Measurements from ENCODE around the gene ERVFRD-1. TPM values are rescaled to one million over a fixed set of nuclear protein-coding genes. Genes with fewer than 3 reads are reported as not detected.

Gene ERVFRD-1
- total RNA-seq, 1 donor from 2014 or later, result not detected

DNA sequence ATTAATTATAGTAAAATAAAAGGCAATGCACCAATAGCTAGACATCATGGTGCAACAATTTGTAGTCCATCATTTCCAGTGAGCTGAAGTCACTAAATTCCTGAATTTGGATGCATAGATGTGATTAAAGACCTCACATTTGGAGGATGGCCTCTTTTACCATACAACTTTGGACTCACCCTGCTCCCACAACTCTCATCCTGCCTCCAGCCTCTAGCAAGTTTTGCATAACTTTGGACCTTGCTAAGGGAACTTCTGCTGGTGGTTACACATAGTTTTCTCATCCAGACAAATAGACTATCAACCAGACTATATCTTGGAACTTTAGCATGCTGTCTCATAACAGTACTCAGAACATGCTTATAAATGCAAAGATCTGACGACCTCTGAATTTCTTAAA lies 54.7 kb downstream of the ERVFRD-1 start:
- Mint-ChIP-seq H3K27me3 (ENCODE audit: low read depth) (no peaks in the 10 kb centered on the region), H3K4me3 (no peak overlapping the region), H3K9me3 (peaks cover 3% of the 10 kb centered on the region), H3K27ac (ENCODE audit: unreplicated experiment) (no peak overlapping the region), H3K4me1 (peaks cover 5% of the 10 kb centered on the region), H3K36me3 (ENCODE audit: low read depth) (no peaks in the 10 kb centered on the region)
- TF ChIP-seq, protein P1, sequence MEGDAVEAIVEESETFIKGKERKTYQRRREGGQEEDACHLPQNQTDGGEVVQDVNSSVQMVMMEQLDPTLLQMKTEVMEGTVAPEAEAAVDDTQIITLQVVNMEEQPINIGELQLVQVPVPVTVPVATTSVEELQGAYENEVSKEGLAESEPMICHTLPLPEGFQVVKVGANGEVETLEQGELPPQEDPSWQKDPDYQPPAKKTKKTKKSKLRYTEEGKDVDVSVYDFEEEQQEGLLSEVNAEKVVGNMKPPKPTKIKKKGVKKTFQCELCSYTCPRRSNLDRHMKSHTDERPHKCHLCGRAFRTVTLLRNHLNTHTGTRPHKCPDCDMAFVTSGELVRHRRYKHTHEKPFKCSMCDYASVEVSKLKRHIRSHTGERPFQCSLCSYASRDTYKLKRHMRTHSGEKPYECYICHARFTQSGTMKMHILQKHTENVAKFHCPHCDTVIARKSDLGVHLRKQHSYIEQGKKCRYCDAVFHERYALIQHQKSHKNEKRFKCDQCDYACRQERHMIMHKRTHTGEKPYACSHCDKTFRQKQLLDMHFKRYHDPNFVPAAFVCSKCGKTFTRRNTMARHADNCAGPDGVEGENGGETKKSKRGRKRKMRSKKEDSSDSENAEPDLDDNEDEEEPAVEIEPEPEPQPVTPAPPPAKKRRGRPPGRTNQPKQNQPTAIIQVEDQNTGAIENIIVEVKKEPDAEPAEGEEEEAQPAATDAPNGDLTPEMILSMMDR (conservative IDR thresholded peaks at IDR 0.05), result no peak
- DNase-seq (ENCODE audit: low read depth, low spot score), result no peak

DNA sequence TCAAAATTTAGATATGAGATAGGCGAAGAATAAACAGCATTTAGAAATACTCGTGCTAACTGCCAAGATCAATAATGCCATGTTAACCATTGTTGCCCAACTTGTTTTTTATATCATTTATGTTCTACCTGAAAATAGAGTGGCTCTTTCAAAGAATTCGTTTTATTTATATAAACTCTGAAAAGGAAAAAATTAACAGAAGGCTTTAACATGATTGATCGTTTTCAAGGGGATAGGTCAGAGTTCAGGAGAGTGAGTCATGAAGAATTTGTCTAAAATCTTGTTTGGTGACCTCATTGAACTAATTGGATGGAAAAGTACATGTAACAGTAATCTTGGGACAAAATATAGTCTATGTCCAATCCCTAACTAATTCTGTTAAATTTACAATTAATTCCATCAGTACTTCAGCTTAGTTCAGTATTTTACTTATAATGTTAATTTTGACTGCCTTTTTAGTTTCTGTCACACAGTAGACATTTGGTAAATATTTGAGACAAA lies 56.3 kb downstream of the ERVFRD-1 start:
- TF ChIP-seq, protein P1 (conservative IDR thresholded peaks at IDR 0.05), result no peak
- no peaks in the 10 kb centered on the region for H3K36me3 Mint-ChIP-seq (ENCODE audit: low read depth)
- no peak overlapping the region for H3K27ac Mint-ChIP-seq (ENCODE audit: unreplicated experiment)
- peaks cover 5% of the 10 kb centered on the region for H3K4me1 Mint-ChIP-seq
- DNase-seq (ENCODE audit: low read depth, low spot score), result no peak
- no peaks in the 10 kb centered on the region for H3K9me3 Mint-ChIP-seq
- no peak overlapping the region for H3K4me3 Mint-ChIP-seq
- H3K27me3 Mint-ChIP-seq (ENCODE audit: low read depth), result no peaks in the 10 kb centered on the region

- TF ChIP-seq, protein P1 (conservative IDR thresholded peaks at IDR 0.05), result no peak
- Mint-ChIP-seq H3K4me1 (peaks cover 5% of the 10 kb centered on the region), H3K36me3 (ENCODE audit: low read depth) (no peaks in the 10 kb centered on the region), H3K27ac (ENCODE audit: unreplicated experiment) (no peak overlapping the region), H3K4me3 (no peak overlapping the region), H3K27me3 (ENCODE audit: low read depth) (no peaks in the 10 kb centered on the region), H3K9me3 (no peaks in the 10 kb centered on the region)
- DNase-seq (ENCODE audit: low read depth, low spot score), result no peak
Observed at GRCh38 chr6:11054722-11055121, 56.8 kb downstream of the ERVFRD-1 start.

DNA sequence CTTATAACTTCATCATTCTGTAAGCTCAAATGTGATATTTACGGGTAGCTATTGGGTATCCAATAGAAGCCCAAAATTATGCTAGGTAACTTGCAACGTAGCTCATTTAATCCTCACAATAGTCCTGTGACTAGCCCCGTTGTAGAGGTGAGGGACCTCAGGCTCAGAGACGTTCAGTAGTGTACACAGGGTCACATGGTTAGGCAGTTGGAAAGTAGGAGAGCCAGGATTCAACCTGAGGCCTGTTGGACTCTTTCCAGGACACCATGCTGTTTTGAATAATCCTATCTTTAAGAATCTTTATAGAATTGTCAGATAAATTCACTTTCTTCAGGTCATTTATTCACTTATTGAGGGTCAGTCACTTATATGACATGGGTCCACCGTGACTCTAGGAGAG lies 58.2 kb downstream of the ERVFRD-1 start:
- Mint-ChIP-seq H3K9me3 (no peaks in the 10 kb centered on the region), H3K27me3 (ENCODE audit: low read depth) (no peaks in the 10 kb centered on the region), H3K36me3 (ENCODE audit: low read depth) (no peaks in the 10 kb centered on the region), H3K27ac (ENCODE audit: unreplicated experiment) (no peak overlapping the region), H3K4me1 (peaks cover 5% of the 10 kb centered on the region), H3K4me3 (no peak overlapping the region)
- no peak for DNase-seq (ENCODE audit: low read depth, low spot score)
- TF ChIP-seq, protein P1 (conservative IDR thresholded peaks at IDR 0.05), result no peak

Other genes starting within 250 kb of the ERVFRD-1 start
- not detected in 2 replicates for gene GCM2, start 229.7 kb downstream of the ERVFRD-1 start, total RNA-seq
- 5.6 and 9.9 TPM in 2 replicates for gene SYCP2L, start 224.7 kb downstream of the ERVFRD-1 start, total RNA-seq
- gene ELOVL2, start 67.4 kb downstream of the ERVFRD-1 start, total RNA-seq, result 12.8 and 13.8 TPM in 2 replicates
- gene SMIM13, start 17.9 kb downstream of the ERVFRD-1 start, total RNA-seq, result 12.3 and 13.3 TPM in 2 replicates
- 14.1 and 15.7 TPM in 2 replicates for gene NEDD9, start 120.9 kb upstream of the ERVFRD-1 start, total RNA-seq